ENCODE measurements around the gene CFAP20.

CFAP20 gene

DNA sequence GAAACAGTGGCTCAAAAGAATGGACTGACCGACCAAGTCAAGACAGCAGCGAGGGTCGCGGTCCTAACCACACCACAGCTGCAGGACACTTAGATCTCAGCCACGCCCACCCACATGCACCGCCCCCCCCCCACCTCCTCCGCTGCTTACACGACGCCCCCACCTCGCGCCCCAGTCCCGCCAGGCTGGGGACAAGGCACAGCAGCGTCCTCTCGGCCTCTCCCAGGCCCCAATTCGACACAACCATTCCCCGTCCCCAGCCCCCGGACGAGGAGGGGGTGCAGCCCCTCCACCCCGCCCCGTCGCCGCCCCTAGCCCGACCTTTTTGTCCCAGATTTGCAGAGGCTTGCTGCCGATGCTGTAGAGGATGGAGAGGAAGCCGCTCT lies 477 bp downstream of the CFAP20 start:
- TF ChIP-seq, protein P1, sequence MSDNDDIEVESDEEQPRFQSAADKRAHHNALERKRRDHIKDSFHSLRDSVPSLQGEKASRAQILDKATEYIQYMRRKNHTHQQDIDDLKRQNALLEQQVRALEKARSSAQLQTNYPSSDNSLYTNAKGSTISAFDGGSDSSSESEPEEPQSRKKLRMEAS (IDR thresholded peaks at IDR 0.05) = no peak
- TF ChIP-seq NFIC (IDR thresholded peaks at IDR 0.05) = no peak
- TF ChIP-seq CREB1 (IDR thresholded peaks at IDR 0.05; ENCODE audit: low read depth) = no peak
- TF ChIP-seq FOXM1 (IDR thresholded peaks at IDR 0.05; ENCODE audit: borderline replicate concordance, low read depth) = no peak
- no peak for TF ChIP-seq TAF1 (IDR thresholded peaks at IDR 0.05; ENCODE audit: low read depth)
- TF ChIP-seq, protein P2, sequence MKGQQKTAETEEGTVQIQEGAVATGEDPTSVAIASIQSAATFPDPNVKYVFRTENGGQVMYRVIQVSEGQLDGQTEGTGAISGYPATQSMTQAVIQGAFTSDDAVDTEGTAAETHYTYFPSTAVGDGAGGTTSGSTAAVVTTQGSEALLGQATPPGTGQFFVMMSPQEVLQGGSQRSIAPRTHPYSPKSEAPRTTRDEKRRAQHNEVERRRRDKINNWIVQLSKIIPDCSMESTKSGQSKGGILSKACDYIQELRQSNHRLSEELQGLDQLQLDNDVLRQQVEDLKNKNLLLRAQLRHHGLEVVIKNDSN (IDR thresholded peaks at IDR 0.05) = no peak
- no peak for TF ChIP-seq TCF12 (IDR thresholded peaks at IDR 0.05; ENCODE audit: low read depth)
- no peak for TF ChIP-seq CEBPB (IDR thresholded peaks at IDR 0.05)
- no peak for TF ChIP-seq RAD21 (IDR thresholded peaks at IDR 0.05; ENCODE audit: low read depth)
- no peak for TF ChIP-seq EGR1 (IDR thresholded peaks at IDR 0.05)
- no peak for TF ChIP-seq ZBTB7A (IDR thresholded peaks at IDR 0.05; ENCODE audit: low read depth)
- no peak for TF ChIP-seq EP300 (IDR thresholded peaks at IDR 0.05; ENCODE audit: borderline replicate concordance)
- TF ChIP-seq, protein P3, sequence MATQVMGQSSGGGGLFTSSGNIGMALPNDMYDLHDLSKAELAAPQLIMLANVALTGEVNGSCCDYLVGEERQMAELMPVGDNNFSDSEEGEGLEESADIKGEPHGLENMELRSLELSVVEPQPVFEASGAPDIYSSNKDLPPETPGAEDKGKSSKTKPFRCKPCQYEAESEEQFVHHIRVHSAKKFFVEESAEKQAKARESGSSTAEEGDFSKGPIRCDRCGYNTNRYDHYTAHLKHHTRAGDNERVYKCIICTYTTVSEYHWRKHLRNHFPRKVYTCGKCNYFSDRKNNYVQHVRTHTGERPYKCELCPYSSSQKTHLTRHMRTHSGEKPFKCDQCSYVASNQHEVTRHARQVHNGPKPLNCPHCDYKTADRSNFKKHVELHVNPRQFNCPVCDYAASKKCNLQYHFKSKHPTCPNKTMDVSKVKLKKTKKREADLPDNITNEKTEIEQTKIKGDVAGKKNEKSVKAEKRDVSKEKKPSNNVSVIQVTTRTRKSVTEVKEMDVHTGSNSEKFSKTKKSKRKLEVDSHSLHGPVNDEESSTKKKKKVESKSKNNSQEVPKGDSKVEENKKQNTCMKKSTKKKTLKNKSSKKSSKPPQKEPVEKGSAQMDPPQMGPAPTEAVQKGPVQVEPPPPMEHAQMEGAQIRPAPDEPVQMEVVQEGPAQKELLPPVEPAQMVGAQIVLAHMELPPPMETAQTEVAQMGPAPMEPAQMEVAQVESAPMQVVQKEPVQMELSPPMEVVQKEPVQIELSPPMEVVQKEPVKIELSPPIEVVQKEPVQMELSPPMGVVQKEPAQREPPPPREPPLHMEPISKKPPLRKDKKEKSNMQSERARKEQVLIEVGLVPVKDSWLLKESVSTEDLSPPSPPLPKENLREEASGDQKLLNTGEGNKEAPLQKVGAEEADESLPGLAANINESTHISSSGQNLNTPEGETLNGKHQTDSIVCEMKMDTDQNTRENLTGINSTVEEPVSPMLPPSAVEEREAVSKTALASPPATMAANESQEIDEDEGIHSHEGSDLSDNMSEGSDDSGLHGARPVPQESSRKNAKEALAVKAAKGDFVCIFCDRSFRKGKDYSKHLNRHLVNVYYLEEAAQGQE (IDR thresholded peaks at IDR 0.05; ENCODE audit: low read depth) = no peak
- TF ChIP-seq YY1 (IDR thresholded peaks at IDR 0.05; ENCODE audit: low read depth) = no peak

DNA sequence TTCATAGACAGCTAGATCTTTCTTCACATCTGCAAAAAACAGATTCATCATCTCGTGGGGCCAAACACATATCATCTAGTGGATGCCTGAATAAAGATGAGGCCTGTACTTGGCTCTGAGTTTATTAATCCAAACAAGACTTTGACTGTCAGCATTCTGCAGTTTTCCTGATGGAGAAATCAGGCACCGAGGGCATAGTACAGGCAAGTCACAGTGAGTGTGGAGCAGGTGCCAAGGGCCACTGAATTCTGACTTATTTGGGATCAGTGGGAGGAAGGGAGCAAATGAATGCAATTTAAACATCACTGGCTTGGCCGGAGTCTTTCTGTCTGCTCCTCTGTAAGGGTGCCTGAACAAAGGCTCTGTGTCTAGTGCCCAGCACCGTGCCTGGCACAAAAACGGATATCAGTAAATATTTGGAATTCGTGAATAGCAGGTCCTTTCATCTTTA lies 975 bp downstream of the CFAP20 start:
- TF ChIP-seq YY1 (IDR thresholded peaks at IDR 0.05; ENCODE audit: low read depth) = no peak
- TF ChIP-seq, protein P2 (IDR thresholded peaks at IDR 0.05) = no peak
- no peak for TF ChIP-seq NFIC (IDR thresholded peaks at IDR 0.05)
- no peak for TF ChIP-seq EP300 (IDR thresholded peaks at IDR 0.05; ENCODE audit: borderline replicate concordance)
- no peak for TF ChIP-seq RAD21 (IDR thresholded peaks at IDR 0.05; ENCODE audit: low read depth)
- TF ChIP-seq, protein P3 (IDR thresholded peaks at IDR 0.05; ENCODE audit: low read depth) = no peak
- TF ChIP-seq TCF12 (IDR thresholded peaks at IDR 0.05; ENCODE audit: low read depth) = no peak
- TF ChIP-seq FOXM1 (IDR thresholded peaks at IDR 0.05; ENCODE audit: borderline replicate concordance, low read depth) = no peak
- no peak for TF ChIP-seq CEBPB (IDR thresholded peaks at IDR 0.05)
- TF ChIP-seq, protein P1 (IDR thresholded peaks at IDR 0.05) = no peak
- TF ChIP-seq EGR1 (IDR thresholded peaks at IDR 0.05) = no peak

DNA sequence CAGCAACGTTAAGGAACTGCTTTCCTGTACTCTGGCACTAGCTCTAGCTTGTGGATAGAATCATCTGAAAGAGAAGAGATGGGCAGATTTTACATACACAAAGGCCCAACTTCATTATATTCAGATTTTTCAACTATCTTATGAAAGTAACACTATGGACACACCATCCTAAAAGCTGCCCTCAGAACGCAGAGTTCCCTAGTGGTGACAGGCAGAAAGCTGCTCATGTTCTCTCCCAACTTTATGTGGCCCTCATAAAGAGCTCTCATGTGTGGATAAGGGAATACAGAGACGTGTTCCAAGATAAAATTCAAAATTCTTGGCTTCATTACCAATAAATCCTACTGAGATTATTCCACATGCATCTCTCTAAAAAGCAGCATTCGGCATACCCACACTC lies 1.5 kb downstream of the CFAP20 start:
- TF ChIP-seq EGR1 (IDR thresholded peaks at IDR 0.05) (no peak), TEAD4 (IDR thresholded peaks at IDR 0.05) (no peak), TAF1 (IDR thresholded peaks at IDR 0.05; ENCODE audit: low read depth) (no peak), EP300 (IDR thresholded peaks at IDR 0.05; ENCODE audit: borderline replicate concordance) (no peak), CREB1 (IDR thresholded peaks at IDR 0.05; ENCODE audit: low read depth) (no peak), NFIC (IDR thresholded peaks at IDR 0.05) (no peak), FOXM1 (IDR thresholded peaks at IDR 0.05; ENCODE audit: borderline replicate concordance, low read depth) (no peak), ZBTB7A (IDR thresholded peaks at IDR 0.05; ENCODE audit: low read depth) (no peak), RAD21 (IDR thresholded peaks at IDR 0.05; ENCODE audit: low read depth) (no peak), CEBPB (IDR thresholded peaks at IDR 0.05) (no peak)
- TF ChIP-seq, protein P2 (IDR thresholded peaks at IDR 0.05) = no peak
- TF ChIP-seq, protein P3 (IDR thresholded peaks at IDR 0.05; ENCODE audit: low read depth) = no peak
- TF ChIP-seq, protein P1 (IDR thresholded peaks at IDR 0.05) = no peak

DNA sequence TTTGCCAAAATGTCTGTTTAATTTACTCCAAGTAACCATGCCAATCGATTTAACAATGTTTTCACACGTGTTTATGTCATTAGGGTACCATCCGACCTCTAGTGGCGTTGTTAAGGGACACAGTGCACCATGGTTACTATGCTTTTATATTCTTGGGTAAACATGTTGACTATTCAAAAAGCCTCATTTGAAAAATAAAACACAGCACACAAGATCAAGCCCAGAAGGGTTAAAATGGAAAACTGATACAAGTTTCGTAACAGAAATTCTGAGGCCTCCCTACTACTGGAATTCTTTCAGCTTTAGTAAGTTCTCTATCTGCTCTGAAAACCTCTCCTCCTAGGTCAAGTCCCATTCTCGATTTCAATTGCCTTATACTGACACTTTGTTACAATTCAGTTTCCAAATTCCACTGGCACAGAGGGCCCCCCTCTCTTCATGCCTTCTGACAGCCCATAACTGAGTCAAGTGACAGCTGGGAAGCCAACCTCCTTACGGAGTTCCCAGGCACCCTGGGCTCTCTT lies 2.1 kb downstream of the CFAP20 start:
- no peak for TF ChIP-seq TEAD4 (IDR thresholded peaks at IDR 0.05)
- TF ChIP-seq CEBPB (IDR thresholded peaks at IDR 0.05) = no peak
- TF ChIP-seq, protein P1 (IDR thresholded peaks at IDR 0.05) = no peak
- TF ChIP-seq ZBTB7A (IDR thresholded peaks at IDR 0.05; ENCODE audit: low read depth) = no peak
- TF ChIP-seq NFIC (IDR thresholded peaks at IDR 0.05) = no peak
- TF ChIP-seq, protein P2 (IDR thresholded peaks at IDR 0.05) = no peak
- no peak for TF ChIP-seq EGR1 (IDR thresholded peaks at IDR 0.05)
- TF ChIP-seq CREB1 (IDR thresholded peaks at IDR 0.05; ENCODE audit: low read depth) = no peak
- TF ChIP-seq TAF1 (IDR thresholded peaks at IDR 0.05; ENCODE audit: low read depth) = no peak
- no peak for TF ChIP-seq EP300 (IDR thresholded peaks at IDR 0.05; ENCODE audit: borderline replicate concordance)
- no peak for TF ChIP-seq TCF12 (IDR thresholded peaks at IDR 0.05; ENCODE audit: low read depth)

All from Ishikawa (cell line).